HCEC 1CT (cell line): ENCODE results near the gene ZNG1E.
"Not testable (repeated sequence)": the region's sequence is repeated elsewhere in the genome, so short reads cannot be mapped to it uniquely, and the experiment has no call there.

Experiments used
- DNase-seq: peaks from one replicate; pipeline ENCODE4 v3.0.0-alpha.2; 2017

ZNG1E gene

DNA sequence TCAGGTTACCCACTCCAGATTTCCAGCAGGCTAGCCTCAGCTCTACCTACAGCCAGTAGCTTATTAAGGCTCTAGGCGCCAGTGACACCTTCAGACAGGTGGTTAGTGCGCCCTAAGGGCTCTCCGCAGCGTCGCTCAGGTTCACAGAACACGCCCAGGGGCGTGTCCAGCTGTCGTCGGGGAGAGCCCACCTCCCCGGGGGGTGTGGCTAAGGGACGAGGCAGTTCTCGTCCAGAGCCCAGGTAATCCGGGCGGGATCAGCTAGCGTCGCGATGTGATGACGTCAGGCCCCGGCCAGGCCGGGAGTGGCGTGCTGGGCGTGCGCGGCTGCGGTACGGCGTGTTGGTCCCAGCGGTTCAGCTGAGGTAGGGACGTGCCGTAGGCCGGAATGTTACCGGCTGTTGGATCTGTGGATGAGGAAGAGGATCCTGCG lies at the start of gene ZNG1E:
Gene ZNG1E, plus strand, starts transcription at position 340 of the 433 bp plus-strand sequence. Its CDS starts 49 bp downstream, at position 389.
- DNase-seq = not testable (repeated sequence)

DNA sequence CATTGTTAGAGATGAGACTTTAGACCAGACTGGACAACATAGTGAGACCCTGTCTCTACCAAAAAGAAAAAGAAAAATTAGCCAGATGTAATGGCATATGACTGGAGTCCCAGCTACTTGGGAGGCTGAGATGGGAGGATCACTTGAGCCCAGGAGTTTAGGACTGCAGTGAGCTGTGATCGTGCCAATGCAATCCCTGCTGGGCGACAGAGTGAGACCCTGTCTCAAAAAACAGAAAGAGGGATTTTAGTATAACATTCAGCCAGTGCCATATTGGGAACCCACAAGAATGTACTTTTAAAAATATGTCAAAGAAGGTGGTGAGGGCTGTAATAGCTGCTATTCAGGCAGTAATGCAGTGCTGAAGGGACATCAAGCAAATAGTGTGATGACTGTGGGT lies 2.1 kb upstream of the ZNG1E start:
- DNase-seq = not testable (repeated sequence)

DNA sequence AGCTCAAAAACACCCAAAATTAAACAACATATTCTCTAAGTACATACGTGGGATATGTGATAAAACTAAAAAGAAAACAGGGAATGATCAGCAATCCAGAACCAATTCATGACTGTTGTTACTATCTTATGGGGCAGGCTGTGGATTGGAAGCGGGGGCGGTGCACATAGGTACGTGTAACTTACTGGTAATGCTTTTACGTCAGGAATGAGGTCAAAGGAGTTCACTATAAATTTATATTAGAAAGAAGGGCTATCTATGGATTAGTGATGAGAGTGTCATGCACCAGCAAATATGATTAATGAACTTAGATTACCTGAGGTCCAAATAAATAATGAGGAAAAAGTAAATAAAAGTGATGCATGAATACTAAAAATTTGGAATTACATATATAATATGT lies 710 bp upstream of the ZNG1E start:
- not testable (repeated sequence) for DNase-seq

DNA sequence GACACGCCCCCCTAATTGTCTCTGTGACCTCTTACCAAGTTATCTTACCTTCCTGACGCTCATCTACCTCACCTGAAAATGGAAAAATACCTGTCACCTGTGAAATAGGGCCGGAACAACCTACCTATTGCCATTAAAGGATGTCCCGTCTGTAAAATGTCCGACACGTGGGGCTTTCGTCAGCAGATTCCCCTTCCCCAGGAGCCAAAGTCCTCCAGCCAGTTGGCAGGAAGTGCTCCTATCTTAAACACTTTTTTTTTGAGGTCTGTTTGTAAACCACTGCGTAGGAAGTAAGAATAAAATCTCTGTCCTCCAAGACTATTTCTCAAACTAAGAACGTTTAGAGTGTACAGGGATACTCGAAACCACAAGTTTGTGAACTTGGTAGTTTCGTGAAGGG lies 661 bp downstream of the ZNG1E start:
- DNase-seq = not testable (repeated sequence)

DNA sequence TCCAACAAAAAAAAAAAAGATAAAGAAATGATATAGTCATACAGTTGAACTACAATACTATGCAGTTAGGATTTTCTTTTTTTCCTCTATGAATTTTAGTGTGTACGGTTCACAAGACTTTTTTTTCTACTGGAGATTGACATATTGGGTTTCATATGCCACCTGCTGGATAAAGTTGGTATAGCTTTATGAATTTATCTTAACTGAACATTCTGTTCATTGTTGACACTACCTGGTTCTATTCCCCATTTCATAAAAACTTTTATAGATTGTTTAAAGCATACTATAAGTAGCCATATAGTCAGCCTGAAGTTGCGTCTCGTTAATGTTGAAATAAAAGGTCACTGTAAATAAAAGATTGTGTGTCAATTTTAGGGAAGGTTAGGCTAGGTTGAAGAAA lies 2.8 kb downstream of the ZNG1E start:
- DNase-seq = not testable (repeated sequence)

DNA sequence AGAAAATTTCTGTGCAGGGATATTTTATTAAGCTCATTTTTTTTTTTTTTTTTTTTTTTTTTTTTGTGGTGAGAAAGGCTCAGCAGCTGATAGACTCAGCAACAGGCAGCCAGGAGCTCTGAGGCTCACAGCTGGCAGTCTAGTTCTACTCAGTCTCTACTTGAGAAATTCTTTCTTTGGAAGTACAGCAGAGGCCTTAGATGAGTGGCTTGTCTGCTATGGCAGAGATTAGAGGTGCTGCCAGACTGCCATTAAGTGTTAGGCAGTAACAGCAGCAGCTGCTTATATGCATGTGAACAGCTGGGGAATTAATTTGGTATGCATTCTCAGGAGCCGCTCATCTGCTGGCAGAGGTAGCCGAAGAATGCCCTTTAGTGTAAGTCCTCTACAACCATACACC lies 27.8 kb downstream of the ZNG1E start:
- not testable (repeated sequence) for DNase-seq

DNA sequence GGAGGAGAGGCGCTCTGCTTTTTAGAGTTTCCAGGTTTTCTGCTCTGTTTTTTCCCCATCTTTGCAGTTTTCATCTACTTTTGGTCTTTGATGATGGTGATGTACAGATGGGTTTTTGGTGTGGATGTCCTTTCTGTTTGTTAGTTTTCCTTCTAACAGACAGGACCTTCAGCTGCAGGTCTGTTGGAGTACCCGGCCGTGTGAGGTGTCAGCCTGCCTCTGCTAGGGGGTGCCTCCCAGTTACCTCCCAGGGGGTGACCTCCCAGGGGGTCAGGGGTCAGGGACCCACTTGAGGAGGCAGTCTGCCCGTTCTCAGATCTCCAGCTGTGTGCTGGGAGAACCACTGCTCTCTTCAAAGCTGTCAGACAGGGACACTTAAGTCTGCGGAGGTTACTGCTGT lies 38.7 kb downstream of the ZNG1E start:
- DNase-seq = not testable (repeated sequence)

DNA sequence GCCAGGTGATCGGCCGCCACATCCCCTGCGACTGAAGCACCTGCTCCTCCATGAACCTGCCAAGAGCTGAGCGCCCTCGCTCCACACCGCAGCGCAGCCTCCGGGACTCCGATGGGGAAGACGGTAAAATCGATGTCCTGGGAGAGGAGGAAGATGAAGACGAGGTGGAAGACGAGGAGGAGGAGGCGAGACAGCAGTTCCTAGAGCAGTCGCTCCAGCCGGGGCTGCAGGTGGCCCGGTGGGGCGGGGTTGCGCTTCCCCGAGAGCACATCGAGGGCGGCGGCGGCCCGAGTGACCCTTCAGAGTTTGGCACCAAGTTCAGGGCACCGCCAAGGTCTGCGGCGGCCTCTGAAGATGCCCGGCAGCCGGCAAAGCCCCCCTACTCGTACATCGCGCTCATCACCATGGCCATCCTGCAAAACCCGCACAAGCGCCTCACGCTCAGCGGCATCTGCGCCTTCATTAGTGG lies 61.4 kb downstream of the ZNG1E start, which contains the start of gene FOXD4L4:
Gene FOXD4L4, plus strand, starts transcription at position 51 of the 469 bp plus-strand sequence. Its CDS starts 0 bp downstream, at position 51.
- DNase-seq = not testable (repeated sequence)

DNA sequence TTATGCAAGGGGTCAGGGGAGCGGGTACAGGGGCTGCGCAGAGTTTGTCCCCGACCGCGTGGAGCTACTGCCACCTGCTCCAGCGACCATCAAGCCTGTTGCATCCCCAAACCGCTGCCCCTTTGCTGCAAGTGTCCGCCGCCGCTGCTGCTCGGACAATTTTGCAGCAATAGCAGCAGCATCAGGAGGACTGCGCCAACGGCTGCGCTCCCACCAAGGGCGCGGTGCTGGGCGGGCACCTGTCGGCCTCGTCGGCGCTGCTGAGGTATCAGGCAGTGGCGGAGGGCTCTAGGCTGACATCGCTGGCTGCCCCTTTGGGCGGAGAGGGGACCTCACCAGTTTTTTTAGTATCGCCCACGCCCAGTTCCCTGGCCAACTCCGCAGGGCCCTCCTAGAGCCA lies 62.4 kb downstream of the ZNG1E start:
- not testable (repeated sequence) for DNase-seq
